Breast epithelium (tissue), 3 donors: Measurements from ENCODE around the gene BICC1.

Source experiments
- POLR2A ChIP-seq: fragments of 450-650 bp; IDR thresholded peaks from one replicate; pipeline ENCODE4 v1.6.1; 2016; ENCODE audit warnings: antibody characterized with exemption, mild to moderate bottlenecking, moderate library complexity
- POLR2AphosphoS5 ChIP-seq, 3 donors: sonication (generic); formaldehyde crosslinking; IDR thresholded peaks; one replicate each; pipeline ENCODE4 v1.6.1; 2017; ENCODE audit warnings: antibody characterized with exemption in 3 of 3
- TF ChIP-seq, protein P1 (sequence below), 3 donors: fragments of 450-650 bp; IDR thresholded peaks; one replicate each; pipeline ENCODE4 v1.5.1; 2016 to 2017; ENCODE audit warnings: antibody characterized with exemption in 3 of 3, mild to moderate bottlenecking in 3 of 3, moderate library complexity in 3 of 3

DNA sequence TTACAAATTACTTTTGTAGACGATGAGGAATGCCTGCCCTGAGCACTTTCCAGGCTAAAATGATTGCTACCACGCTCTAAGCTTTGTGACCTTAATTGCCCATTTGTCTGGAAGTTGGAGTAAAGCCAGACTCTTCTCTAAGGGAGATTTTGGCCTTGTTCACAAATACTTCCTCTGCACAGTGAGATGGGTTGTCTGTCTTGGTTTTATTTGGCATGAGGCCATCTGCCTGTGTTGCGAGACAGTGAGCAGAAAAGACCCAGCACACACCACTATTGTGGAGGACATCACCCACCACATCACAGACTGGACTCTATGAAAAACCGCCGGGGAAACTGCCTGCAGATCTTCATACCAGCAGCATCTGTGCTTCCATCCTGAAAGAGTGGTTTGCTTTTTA lies 138.4 kb downstream of the BICC1 start:
- TF ChIP-seq, protein P1, sequence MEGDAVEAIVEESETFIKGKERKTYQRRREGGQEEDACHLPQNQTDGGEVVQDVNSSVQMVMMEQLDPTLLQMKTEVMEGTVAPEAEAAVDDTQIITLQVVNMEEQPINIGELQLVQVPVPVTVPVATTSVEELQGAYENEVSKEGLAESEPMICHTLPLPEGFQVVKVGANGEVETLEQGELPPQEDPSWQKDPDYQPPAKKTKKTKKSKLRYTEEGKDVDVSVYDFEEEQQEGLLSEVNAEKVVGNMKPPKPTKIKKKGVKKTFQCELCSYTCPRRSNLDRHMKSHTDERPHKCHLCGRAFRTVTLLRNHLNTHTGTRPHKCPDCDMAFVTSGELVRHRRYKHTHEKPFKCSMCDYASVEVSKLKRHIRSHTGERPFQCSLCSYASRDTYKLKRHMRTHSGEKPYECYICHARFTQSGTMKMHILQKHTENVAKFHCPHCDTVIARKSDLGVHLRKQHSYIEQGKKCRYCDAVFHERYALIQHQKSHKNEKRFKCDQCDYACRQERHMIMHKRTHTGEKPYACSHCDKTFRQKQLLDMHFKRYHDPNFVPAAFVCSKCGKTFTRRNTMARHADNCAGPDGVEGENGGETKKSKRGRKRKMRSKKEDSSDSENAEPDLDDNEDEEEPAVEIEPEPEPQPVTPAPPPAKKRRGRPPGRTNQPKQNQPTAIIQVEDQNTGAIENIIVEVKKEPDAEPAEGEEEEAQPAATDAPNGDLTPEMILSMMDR (IDR thresholded peaks at IDR 0.05), result no peak
- TF ChIP-seq POLR2AphosphoS5 (IDR thresholded peaks at IDR 0.05) (no peak), POLR2A (no peak)
